HEK293 (cell line): ENCODE measurements around the gene RIC3.

Source experiments
- CTCF ChIA-PET: fragments of 350-600 bp; formaldehyde crosslinking; extraction: SDS; loops from one replicate; lab custom pipeline; 2021; ENCODE audit warnings: antibody characterized with exemption; lab: Yijun Ruan, JAX
- POLR2A ChIA-PET: fragments of 300-600 bp; formaldehyde crosslinking; extraction: SDS; loops from one replicate; lab custom pipeline; 2020; ENCODE audit warnings: antibody characterized with exemption, inconsistent platforms; lab: Yijun Ruan, JAX
- H3K27ac ChIP-seq: fragments of 200-500 bp; sonication (Bioruptor generic); 2 replicates; pipeline ENCODE4 v1.5.1; 2014; ENCODE audit warnings: low read depth, low read length, control low read depth, inconsistent platforms; ENCODE audit errors: extremely low read depth
- H3K36me3 ChIP-seq, 2 experiments: fragments of 200-500 bp in 1 of 2; sonication (Bioruptor generic) in 1 of 2; 1 replicate in 1 of 2; 2 replicates in 1 of 2; pipeline ENCODE4 v1.5.1; 2014 to 2017; ENCODE audit warnings: inconsistent platforms in 2 of 2, low read length in 2 of 2; ENCODE audit not compliant: control insufficient read depth in 2 of 2, insufficient read depth in 1 of 2
- H3K4me1 ChIP-seq: fragments of 200-500 bp; sonication (Bioruptor generic); 2 replicates; pipeline ENCODE4 v1.5.1; 2014; ENCODE audit warnings: mild to moderate bottlenecking, low read length, inconsistent platforms; ENCODE audit not compliant: control insufficient read depth, insufficient read depth
- H3K4me3 ChIP-seq: 2 replicates; pipeline ENCODE4 v1.5.1; 2011; ENCODE audit warnings: low read depth, mild to moderate bottlenecking, control low read depth, low read length, moderate library complexity
- H3K9me3 ChIP-seq: fragments of 200-500 bp; sonication (Bioruptor generic); 2 replicates; pipeline ENCODE4 v1.5.1; 2014; ENCODE audit warnings: low read depth, low read length, inconsistent platforms; ENCODE audit not compliant: control insufficient read depth, insufficient read depth
- MEIS1 ChIP-seq: sonication (generic); formaldehyde crosslinking; IDR thresholded peaks from 2 replicates; pipeline ENCODE4 v1.8.1; 2022; ENCODE audit warnings: missing genetic modification reagents, mild to moderate bottlenecking, borderline replicate concordance
- PRDM4 ChIP-seq: fragments of 450-650 bp; formaldehyde crosslinking; IDR thresholded peaks from 2 replicates; pipeline ENCODE4 v1.5.1; 2017; ENCODE audit warnings: missing biosample characterization, missing genetic modification characterization
- SCRT2 ChIP-seq: fragments of 450-650 bp; formaldehyde crosslinking; IDR thresholded peaks from 2 replicates; pipeline ENCODE4 v1.5.1; 2016; ENCODE audit warnings: missing biosample characterization, missing genetic modification characterization
- ZBTB7A ChIP-seq: fragments of 450-650 bp; formaldehyde crosslinking; IDR thresholded peaks from 2 replicates; pipeline ENCODE4 v1.5.1; 2016; ENCODE audit warnings: low read depth, missing biosample characterization, missing genetic modification characterization
- ZNF132 ChIP-seq: fragments of 450-650 bp; formaldehyde crosslinking; IDR thresholded peaks from 2 replicates; pipeline ENCODE4 v1.5.1; 2017; ENCODE audit warnings: missing biosample characterization, missing genetic modification characterization, borderline replicate concordance
- ZNF138 ChIP-seq: fragments of 450-650 bp; formaldehyde crosslinking; IDR thresholded peaks from 2 replicates; pipeline ENCODE4 v1.5.1; 2016; ENCODE audit warnings: missing biosample characterization, missing genetic modification characterization, borderline replicate concordance
- ZNF146 ChIP-seq: fragments of 450-650 bp; formaldehyde crosslinking; IDR thresholded peaks from 2 replicates; pipeline ENCODE4 v1.5.1; 2016; ENCODE audit warnings: missing biosample characterization, missing genetic modification characterization
- ZNF175 ChIP-seq: fragments of 450-650 bp; formaldehyde crosslinking; IDR thresholded peaks from 2 replicates; pipeline ENCODE4 v1.5.1; 2016; ENCODE audit warnings: missing biosample characterization, missing genetic modification characterization
- ZNF18 ChIP-seq: fragments of 450-650 bp; formaldehyde crosslinking; IDR thresholded peaks from 2 replicates; pipeline ENCODE4 v1.5.1; 2016; ENCODE audit warnings: missing biosample characterization, missing genetic modification characterization
- ZNF211 ChIP-seq: fragments of 450-650 bp; formaldehyde crosslinking; IDR thresholded peaks from 2 replicates; pipeline ENCODE4 v1.5.1; 2016; ENCODE audit warnings: low read depth, missing biosample characterization, missing genetic modification characterization
- ZNF214 ChIP-seq: fragments of 450-650 bp; formaldehyde crosslinking; IDR thresholded peaks from 2 replicates; pipeline ENCODE4 v1.5.1; 2017; ENCODE audit warnings: missing biosample characterization, mild to moderate bottlenecking, missing genetic modification characterization, borderline replicate concordance
- ZNF404 ChIP-seq: fragments of 450-650 bp; formaldehyde crosslinking; IDR thresholded peaks from 2 replicates; pipeline ENCODE4 v1.5.1; 2017; ENCODE audit warnings: missing biosample characterization, missing genetic modification characterization
- ZNF521 ChIP-seq: fragments of 450-650 bp; formaldehyde crosslinking; IDR thresholded peaks from 2 replicates; pipeline ENCODE4 v1.5.1; 2017; ENCODE audit warnings: missing biosample characterization, mild to moderate bottlenecking, missing genetic modification characterization
- ZNF548 ChIP-seq: fragments of 450-650 bp; formaldehyde crosslinking; IDR thresholded peaks from 2 replicates; pipeline ENCODE4 v1.5.1; 2016; ENCODE audit warnings: missing biosample characterization, missing genetic modification characterization
- ZNF558 ChIP-seq: fragments of 450-650 bp; formaldehyde crosslinking; IDR thresholded peaks from 2 replicates; pipeline ENCODE4 v1.5.1; 2016; ENCODE audit warnings: missing biosample characterization, missing genetic modification characterization
- ZNF600 ChIP-seq: fragments of 450-650 bp; formaldehyde crosslinking; IDR thresholded peaks from 2 replicates; pipeline ENCODE4 v1.5.1; 2016; ENCODE audit warnings: missing biosample characterization, missing genetic modification characterization
- ZNF660 ChIP-seq: fragments of 450-650 bp; IDR thresholded peaks from 2 replicates; pipeline ENCODE4 v1.5.1; 2018; ENCODE audit warnings: missing biosample characterization, mild to moderate bottlenecking, missing genetic modification characterization
- ZNF670 ChIP-seq: fragments of 450-650 bp; formaldehyde crosslinking; IDR thresholded peaks from 2 replicates; pipeline ENCODE4 v1.5.1; 2016; ENCODE audit warnings: missing biosample characterization, missing genetic modification characterization, low read depth
- ZNF785 ChIP-seq: fragments of 450-650 bp; formaldehyde crosslinking; IDR thresholded peaks from 2 replicates; pipeline ENCODE4 v1.5.1; 2016; ENCODE audit warnings: missing biosample characterization, missing genetic modification characterization
- ZNF830 ChIP-seq: fragments of 450-650 bp; IDR thresholded peaks from 2 replicates; pipeline ENCODE4 v1.5.0; 2018; ENCODE audit warnings: missing biosample characterization, missing genetic modification characterization, low read depth, mild to moderate bottlenecking, moderate library complexity
- TF ChIP-seq, protein P1 (sequence below): fragments of 450-650 bp; formaldehyde crosslinking; IDR thresholded peaks from 2 replicates; pipeline ENCODE4 v1.5.1; 2016; ENCODE audit warnings: missing biosample characterization, missing genetic modification characterization, borderline replicate concordance
- TF ChIP-seq, protein P2 (sequence below): fragments of 450-650 bp; formaldehyde crosslinking; IDR thresholded peaks from 2 replicates; pipeline ENCODE4 v1.5.1; 2016; ENCODE audit warnings: missing biosample characterization, missing genetic modification characterization

The RIC3 gene

GRCh38 chr11:8149726-8150125, 19.1 kb downstream of the RIC3 start (continued):
- TF ChIP-seq, protein P1, sequence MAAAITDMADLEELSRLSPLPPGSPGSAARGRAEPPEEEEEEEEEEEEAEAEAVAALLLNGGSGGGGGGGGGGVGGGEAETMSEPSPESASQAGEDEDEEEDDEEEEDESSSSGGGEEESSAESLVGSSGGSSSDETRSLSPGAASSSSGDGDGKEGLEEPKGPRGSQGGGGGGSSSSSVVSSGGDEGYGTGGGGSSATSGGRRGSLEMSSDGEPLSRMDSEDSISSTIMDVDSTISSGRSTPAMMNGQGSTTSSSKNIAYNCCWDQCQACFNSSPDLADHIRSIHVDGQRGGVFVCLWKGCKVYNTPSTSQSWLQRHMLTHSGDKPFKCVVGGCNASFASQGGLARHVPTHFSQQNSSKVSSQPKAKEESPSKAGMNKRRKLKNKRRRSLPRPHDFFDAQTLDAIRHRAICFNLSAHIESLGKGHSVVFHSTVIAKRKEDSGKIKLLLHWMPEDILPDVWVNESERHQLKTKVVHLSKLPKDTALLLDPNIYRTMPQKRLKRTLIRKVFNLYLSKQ, result no peak
- TF ChIP-seq ZNF785 (tag by site-specific recombination), result no peak
- TF ChIP-seq ZNF830 (tag by site-specific recombination), result no peak
- no peak for TF ChIP-seq ZNF18 (tag by site-specific recombination)
- no peak for TF ChIP-seq ZBTB7A
- TF ChIP-seq ZNF548, result no peak
- TF ChIP-seq MEIS1 (CRISPR knock-in tag), result no peak
- no peak for TF ChIP-seq ZNF600 (tag by site-specific recombination)

DNA sequence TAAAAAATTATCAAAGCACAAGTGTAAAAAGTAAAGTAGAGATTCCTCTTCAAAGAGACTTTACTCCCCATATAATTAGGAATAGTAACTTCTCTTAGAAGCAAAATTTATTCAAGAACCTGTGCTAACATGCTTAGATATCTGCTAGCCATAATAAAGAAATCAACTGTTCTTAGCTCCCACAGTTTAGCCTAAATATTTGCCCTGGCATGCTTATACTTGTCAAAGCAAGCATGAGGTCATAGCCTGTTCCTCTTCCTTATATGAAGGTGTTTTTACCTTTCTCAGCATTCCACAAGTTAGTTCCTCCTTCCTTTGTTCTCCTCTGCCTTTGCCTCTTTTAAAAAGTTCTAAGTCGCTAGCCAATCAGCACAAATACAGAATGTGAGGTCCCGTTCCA, 30.3 kb downstream of the RIC3 start:
- Histone ChIP-seq H3K27ac (no peak overlapping the region), H3K4me3 (no peak overlapping the region), H3K4me1 (no peaks in the 10 kb centered on the region), H3K9me3 (no peaks in the 10 kb centered on the region), H3K36me3 (no peaks in the 10 kb centered on the region)
- ChIA-PET POLR2A (no interaction called here), CTCF (interaction anchor here (0.7 to 1.0 kb wide), 2 partner anchors 16 to 24 kb away, joined by 3 read pairs; no protein-coding TSS in a partner anchor)
- TF ChIP-seq ZNF830 (tag by site-specific recombination) (no peak), ZNF670 (tag by site-specific recombination) (no peak), ZNF404 (no peak), ZNF211 (no peak), ZNF138 (tag by site-specific recombination) (no peak), SCRT2 (peak; percentile 41; the same call in 1 of the 2 replicates), ZNF214 (no peak)

DNA sequence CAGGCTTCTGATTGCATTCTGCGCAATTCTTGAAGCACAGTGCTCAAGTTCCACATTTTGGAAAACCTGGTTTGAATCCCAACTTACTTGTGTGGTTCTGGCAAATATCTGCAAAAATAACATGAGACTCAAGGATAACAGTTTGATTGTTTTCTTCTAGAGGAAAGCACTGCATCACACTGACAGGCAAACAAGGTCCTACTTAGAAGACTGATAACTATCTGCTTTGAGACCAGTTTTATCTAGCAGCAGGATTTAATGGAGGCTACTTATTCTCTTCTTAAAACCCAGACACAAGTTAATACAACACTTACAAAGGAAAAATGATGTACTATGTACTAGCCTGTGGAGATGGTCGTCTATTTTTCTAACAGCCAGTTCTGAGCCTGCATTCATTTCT, 41.4 kb downstream of the RIC3 start:
- Histone ChIP-seq H3K36me3 (no peaks in the 10 kb centered on the region), H3K27ac (no peak overlapping the region), H3K4me3 (no peak overlapping the region), H3K4me1 (no peaks in the 10 kb centered on the region), H3K9me3 (no peaks in the 10 kb centered on the region)
- POLR2A ChIA-PET, result no interaction called here
- TF ChIP-seq ZNF146 (tag by site-specific recombination), result no peak
- no peak for TF ChIP-seq MEIS1 (CRISPR knock-in tag)
- no peak for TF ChIP-seq ZNF558 (tag by site-specific recombination)
- no peak for TF ChIP-seq PRDM4 (tag by site-specific recombination)
- no peak for TF ChIP-seq ZNF132 (tag by site-specific recombination)
- TF ChIP-seq, protein P2, sequence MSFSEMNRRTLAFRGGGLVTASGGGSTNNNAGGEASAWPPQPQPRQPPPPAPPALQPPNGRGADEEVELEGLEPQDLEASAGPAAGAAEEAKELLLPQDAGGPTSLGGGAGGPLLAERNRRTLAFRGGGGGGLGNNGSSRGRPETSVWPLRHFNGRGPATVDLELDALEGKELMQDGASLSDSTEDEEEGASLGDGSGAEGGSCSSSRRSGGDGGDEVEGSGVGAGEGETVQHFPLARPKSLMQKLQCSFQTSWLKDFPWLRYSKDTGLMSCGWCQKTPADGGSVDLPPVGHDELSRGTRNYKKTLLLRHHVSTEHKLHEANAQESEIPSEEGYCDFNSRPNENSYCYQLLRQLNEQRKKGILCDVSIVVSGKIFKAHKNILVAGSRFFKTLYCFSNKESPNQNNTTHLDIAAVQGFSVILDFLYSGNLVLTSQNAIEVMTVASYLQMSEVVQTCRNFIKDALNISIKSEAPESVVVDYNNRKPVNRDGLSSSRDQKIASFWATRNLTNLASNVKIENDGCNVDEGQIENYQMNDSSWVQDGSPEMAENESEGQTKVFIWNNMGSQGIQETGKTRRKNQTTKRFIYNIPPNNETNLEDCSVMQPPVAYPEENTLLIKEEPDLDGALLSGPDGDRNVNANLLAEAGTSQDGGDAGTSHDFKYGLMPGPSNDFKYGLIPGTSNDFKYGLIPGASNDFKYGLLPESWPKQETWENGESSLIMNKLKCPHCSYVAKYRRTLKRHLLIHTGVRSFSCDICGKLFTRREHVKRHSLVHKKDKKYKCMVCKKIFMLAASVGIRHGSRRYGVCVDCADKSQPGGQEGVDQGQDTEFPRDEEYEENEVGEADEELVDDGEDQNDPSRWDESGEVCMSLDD (tag by site-specific recombination), result no peak
- TF ChIP-seq ZNF660 (tag by site-specific recombination), result no peak
- TF ChIP-seq ZNF548, result no peak
- no peak for TF ChIP-seq ZNF521 (tag by site-specific recombination)
- TF ChIP-seq ZNF175 (tag by site-specific recombination), result no peak
- CTCF ChIA-PET, result no interaction called here
